ENCODE data around the gene MICB. TPM values are rescaled to one million over a fixed set of nuclear protein-coding genes. Genes with fewer than 3 reads are reported as not detected.

Gene MICB
- total RNA-seq, 2 donors from 2014 or later = 1.6 to 3.1 TPM

DNA sequence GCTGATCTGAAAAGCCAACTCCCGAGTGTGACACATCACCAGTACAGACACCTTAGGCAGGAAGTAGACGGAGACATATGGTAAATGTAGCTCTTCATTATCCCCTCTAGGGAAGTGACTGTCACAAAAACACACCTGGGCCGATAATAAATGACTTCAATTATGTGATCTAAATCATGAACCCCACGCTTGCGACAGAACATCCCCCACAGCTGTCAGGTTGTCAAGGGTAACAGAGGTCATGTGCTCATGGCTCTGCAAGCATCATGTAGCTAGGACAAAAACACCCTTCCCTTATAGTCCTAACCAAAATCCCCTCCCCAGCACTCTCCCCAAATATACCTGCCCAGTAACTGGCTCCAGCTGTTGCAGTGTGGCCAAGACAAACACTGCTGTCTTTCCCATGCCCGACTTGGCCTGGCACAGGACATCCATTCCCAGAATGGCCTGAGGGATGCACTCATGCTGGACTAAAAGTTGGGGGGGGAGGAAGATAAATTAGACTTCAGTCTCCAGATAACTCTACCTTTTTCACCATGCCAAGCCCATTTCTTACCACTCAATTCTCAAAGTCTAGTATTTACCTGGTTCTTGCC, 41.0 kb downstream of the MICB start:
- H3K4me1 ChIP-seq = peaks cover 0 to 32% of the 10 kb centered on the region in 2 donors
- H3K9me3 ChIP-seq = no peaks in the 10 kb centered on the region
- DNase-seq (ENCODE audit: low spot score) = no peak
- peak overlapping the region in 1 of 2 donors; percentile 97 for H3K27ac ChIP-seq
- no peak overlapping the region for H3K4me3 ChIP-seq
- no peaks in the 10 kb centered on the region for H3K27me3 ChIP-seq
- H3K36me3 ChIP-seq = peaks cover 66% of the 10 kb centered on the region
- TF ChIP-seq, protein P1, sequence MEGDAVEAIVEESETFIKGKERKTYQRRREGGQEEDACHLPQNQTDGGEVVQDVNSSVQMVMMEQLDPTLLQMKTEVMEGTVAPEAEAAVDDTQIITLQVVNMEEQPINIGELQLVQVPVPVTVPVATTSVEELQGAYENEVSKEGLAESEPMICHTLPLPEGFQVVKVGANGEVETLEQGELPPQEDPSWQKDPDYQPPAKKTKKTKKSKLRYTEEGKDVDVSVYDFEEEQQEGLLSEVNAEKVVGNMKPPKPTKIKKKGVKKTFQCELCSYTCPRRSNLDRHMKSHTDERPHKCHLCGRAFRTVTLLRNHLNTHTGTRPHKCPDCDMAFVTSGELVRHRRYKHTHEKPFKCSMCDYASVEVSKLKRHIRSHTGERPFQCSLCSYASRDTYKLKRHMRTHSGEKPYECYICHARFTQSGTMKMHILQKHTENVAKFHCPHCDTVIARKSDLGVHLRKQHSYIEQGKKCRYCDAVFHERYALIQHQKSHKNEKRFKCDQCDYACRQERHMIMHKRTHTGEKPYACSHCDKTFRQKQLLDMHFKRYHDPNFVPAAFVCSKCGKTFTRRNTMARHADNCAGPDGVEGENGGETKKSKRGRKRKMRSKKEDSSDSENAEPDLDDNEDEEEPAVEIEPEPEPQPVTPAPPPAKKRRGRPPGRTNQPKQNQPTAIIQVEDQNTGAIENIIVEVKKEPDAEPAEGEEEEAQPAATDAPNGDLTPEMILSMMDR (IDR thresholded peaks at IDR 0.05) = no peak

DNA sequence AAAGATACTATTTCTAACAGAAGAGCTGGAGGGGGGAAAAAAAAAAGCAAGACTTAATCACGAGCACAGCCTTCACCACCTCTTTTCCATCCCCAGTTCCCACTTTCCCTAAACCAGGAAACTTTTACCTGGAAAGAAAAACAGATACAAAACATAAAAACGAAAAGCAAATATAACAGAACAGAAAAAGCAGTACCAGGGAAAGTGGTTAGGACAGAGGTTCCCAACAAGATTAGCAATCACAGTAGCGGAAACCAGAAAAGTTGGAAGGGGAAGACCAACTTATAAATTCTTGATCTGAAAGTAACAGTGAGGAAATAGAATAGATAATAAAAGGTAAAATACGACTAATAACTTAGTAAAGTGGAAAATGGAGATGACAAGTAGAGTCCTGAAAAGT, 42.7 kb downstream of the MICB start:
- H3K36me3 ChIP-seq = peaks cover 48% of the 10 kb centered on the region
- no peaks in the 10 kb centered on the region for H3K27me3 ChIP-seq
- H3K4me1 ChIP-seq = peaks cover 0 to 32% of the 10 kb centered on the region in 2 donors
- TF ChIP-seq, protein P1 (IDR thresholded peaks at IDR 0.05) = no peak
- H3K9me3 ChIP-seq = no peaks in the 10 kb centered on the region
- H3K4me3 ChIP-seq = peak overlapping the region; percentile 60 to 80
- DNase-seq (ENCODE audit: low spot score) = no peak
- H3K27ac ChIP-seq = peak overlapping the region; percentile 96 to 97

DNA sequence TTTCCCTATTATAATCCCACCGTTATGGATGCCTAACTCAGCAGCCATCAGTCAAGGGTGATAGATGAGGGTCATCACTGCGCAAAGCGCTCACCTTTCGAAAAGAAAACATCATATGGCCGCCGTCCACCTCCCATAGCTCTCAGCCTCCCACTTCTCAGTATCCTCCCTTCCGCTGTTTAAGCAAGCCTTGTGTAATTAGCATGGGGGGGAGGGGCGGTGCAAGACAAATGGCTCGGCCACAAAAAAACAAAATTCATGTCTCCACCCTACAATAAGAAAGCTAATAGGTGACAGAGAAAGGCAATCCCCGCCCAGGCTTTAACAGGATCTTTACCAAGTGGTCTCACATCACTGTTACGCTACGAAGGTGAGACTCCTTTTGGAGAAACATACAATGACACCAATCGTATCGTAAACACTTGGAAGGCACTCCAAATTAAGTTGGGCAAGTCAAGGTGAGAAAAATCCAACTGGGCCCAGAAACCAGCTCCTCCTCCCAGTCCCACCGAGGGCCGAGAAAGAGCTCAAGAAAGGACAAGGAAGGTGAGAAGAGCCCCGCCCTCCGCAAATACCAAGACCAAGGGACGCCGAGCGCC, 43.2 kb downstream of the MICB start:
- TF ChIP-seq, protein P1 (IDR thresholded peaks at IDR 0.05) = no peak
- peaks cover 0 to 32% of the 10 kb centered on the region in 2 donors for H3K4me1 ChIP-seq
- no peaks in the 10 kb centered on the region for H3K27me3 ChIP-seq
- H3K36me3 ChIP-seq = peaks cover 43% of the 10 kb centered on the region
- no peaks in the 10 kb centered on the region for H3K9me3 ChIP-seq
- no peak for DNase-seq (ENCODE audit: low spot score)
- peak overlapping the region; percentile 96 to 97 for H3K27ac ChIP-seq
- H3K4me3 ChIP-seq = peak overlapping the region; percentile 60 to 80

DNA sequence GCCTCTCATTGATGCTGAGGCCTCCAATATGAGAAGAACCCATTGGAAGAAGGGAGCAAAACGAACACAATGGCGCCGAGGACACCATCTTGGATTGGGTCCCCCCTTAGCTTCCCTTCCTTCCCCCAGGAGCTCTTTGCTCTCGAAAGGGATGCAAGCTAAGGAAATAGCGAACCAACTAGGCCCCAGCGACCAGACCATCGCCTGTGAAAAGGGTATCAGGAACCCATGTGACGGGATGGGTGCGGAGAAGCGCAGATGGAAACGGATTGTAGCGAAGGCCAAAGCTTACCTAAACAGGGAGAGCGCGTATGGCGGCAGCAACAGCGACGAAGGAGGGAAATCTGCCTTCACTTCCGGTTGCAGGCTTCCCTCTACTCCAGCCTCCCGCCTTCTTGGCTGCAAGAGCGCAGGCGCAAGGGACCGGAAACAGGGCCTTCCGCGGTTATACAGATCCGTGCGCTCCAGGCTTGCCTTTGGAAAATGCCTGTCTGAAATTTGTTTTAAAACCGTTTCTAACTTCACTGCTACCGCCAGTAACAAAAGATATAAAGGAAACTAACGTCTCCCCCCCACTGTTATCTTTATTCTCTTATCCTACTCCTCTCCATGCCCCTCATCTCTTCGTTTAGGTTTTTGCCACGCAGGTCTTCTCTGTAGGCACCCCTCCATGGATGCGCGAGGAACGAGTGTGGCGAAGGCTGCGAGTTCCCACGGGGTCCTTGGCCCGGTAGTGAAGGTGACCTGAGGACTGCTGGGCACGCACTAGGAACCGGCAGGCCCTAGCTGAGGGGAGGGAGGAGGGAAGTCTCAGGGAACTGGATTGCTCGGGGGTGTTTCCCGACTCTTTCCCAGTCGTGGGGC, 43.9 kb downstream of the MICB start, which contains the start of gene DDX39B:
Gene DDX39B, minus strand, starts transcription at position 346 of the 864 bp plus-strand sequence. CDS start 1,471 bp downstream, outside the sequence.
- H3K4me3 ChIP-seq = peak within 1 kb of the TSS; percentile 60 to 80
- H3K27ac ChIP-seq = peak within 1 kb of the TSS; percentile 96 to 97
- no peaks in the 10 kb centered on the region for H3K9me3 ChIP-seq
- TF ChIP-seq, protein P1 (IDR thresholded peaks at IDR 0.05) = no peak
- peaks cover 0 to 36% of the 10 kb centered on the region in 2 donors for H3K4me1 ChIP-seq
- H3K36me3 ChIP-seq = peaks cover 36% of the 10 kb centered on the region
- peak; percentile 96 for DNase-seq (ENCODE audit: low spot score)
- H3K27me3 ChIP-seq = no peaks in the 10 kb centered on the region

DNA sequence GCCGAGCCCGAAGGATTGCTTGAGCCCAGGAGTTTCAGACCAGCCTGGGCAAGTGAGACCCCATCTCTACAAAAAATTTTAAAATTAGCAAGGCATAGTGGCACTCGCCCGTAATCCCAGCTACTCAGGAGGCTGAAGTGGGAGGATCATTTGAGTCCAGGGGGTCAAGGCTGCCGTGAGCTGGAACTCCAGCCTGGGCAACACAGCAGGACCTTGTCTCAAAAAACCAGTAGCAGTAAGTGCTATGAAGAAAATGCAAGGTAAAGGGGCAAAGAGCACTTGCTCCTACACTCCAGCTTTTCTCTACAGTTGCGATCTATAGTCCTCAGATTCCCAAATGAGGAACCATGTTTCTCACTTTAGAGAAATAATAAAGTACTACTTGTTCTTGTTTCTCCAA, 45.7 kb downstream of the MICB start:
- Histone ChIP-seq H3K4me1 (peaks cover 0 to 43% of the 10 kb centered on the region in 2 donors), H3K9me3 (no peaks in the 10 kb centered on the region), H3K27me3 (no peaks in the 10 kb centered on the region), H3K36me3 (peaks cover 22% of the 10 kb centered on the region), H3K27ac (peak overlapping the region; percentile 96 to 97), H3K4me3 (no peak overlapping the region)
- DNase-seq (ENCODE audit: low spot score) = no peak
- TF ChIP-seq, protein P1 (IDR thresholded peaks at IDR 0.05) = no peak
